HepG2 (cell line): ENCODE data around the gene NT5DC4. TPM values are rescaled to one million over a fixed set of nuclear protein-coding genes. Genes with fewer than 3 reads are reported as not detected.

Source experiments
- ATAC-seq: fragments of 200-7000 bp; cut with Tn5 transposase; 3 replicates; pipeline ENCODE4 v1.9.1; 2020; ENCODE audit warnings: mild to moderate bottlenecking, moderate library complexity
- BruUV-seq: library from RNA; stranded (reverse); fragments of 400-500 nt; replicated peaks from 2 replicates; lab custom pipeline; 2021; lab: Mats Ljungman, UMichigan
- CTCF ChIA-PET: fragments of 300-600 bp; formaldehyde crosslinking; extraction: SDS; loops from one replicate; lab custom pipeline; 2021; ENCODE audit warnings: low total read pairs, inconsistent platforms, low intra/inter-chr PET ratio; lab: Yijun Ruan, JAX
- POLR2A ChIA-PET: fragments of 350-600 bp; sonication (Branson Sonifier 250); formaldehyde crosslinking; loops from one replicate; lab custom pipeline; 2020; ENCODE audit warnings: antibody characterized with exemption, inconsistent platforms; lab: Yijun Ruan, JAX
- DNase-seq: peaks from one replicate; pipeline ENCODE4 v3.0.0-alpha.2; 2015; ENCODE audit warnings: low spot score
- FAIRE-seq: peaks from 3 replicates; lab custom pipeline; 2011; peaks lifted over from hg19 to GRCh38; lab: Jason Lieb, UNC
- H2AFZ ChIP-seq: one replicate; pipeline ENCODE4 v1.6.1; 2011; ENCODE audit warnings: low read length, inconsistent platforms
- H3K27ac ChIP-seq: fragments of 300-600 bp; 3 replicates; pipeline ENCODE4 v1.8.0; 2011; ENCODE audit warnings: mixed run types, mild to moderate bottlenecking, mixed read lengths, low read length, inconsistent platforms; ENCODE audit not compliant: insufficient read depth; ENCODE audit errors: extremely low read length
- H3K27me3 ChIP-seq, 2 experiments: fragments of 200-600 bp in 1 of 2; 2 replicates in 1 of 2; 3 replicates in 1 of 2; pipeline versions ENCODE4 v1.6.0 to v1.8.0; 2011; ENCODE audit warnings: low read length in 2 of 2, mild to moderate bottlenecking in 2 of 2, moderate library complexity in 2 of 2, inconsistent platforms in 1 of 2; ENCODE audit not compliant: insufficient read depth in 2 of 2, control insufficient read depth in 1 of 2
- H3K36me3 ChIP-seq, 2 experiments: fragments of 200-600 bp in 1 of 2; replicated peaks in 1 of 2; 2 replicates in 1 of 2; 3 replicates in 1 of 2; pipeline versions ENCODE4 v1.5.1 to v1.8.0; 2011; ENCODE audit warnings: low read length in 2 of 2, inconsistent platforms in 1 of 2; ENCODE audit not compliant: insufficient read depth in 2 of 2, control insufficient read depth in 1 of 2
- H3K4me1 ChIP-seq: 2 replicates; pipeline ENCODE4 v1.5.1; 2012; ENCODE audit warnings: low read length, inconsistent platforms; ENCODE audit not compliant: insufficient read depth
- H3K4me2 ChIP-seq: 2 replicates; pipeline ENCODE4 v1.6.0; 2011; ENCODE audit warnings: low read depth, low read length, inconsistent platforms
- H3K4me3 ChIP-seq, 3 experiments: fragments of 200-600 bp in 1 of 3; sonication (generic), shearing (Covaris generic) in 1 of 3; replicated peaks in 1 of 3; 2 replicates each; pipeline ENCODE4 v1.5.1; 2011 to 2016; ENCODE audit warnings: low read length in 3 of 3, inconsistent platforms in 2 of 3, low read depth in 2 of 3, mild to moderate bottlenecking in 2 of 3, control low read depth in 1 of 3, mixed read lengths in 1 of 3; ENCODE audit not compliant: insufficient read depth in 1 of 3
- H3K79me2 ChIP-seq: one replicate; pipeline ENCODE4 v1.6.1; 2011; ENCODE audit warnings: low read length, inconsistent platforms; ENCODE audit not compliant: insufficient read depth
- H3K9ac ChIP-seq: 2 replicates; pipeline ENCODE4 v1.6.0; 2011; ENCODE audit warnings: mild to moderate bottlenecking, low read depth, low read length, inconsistent platforms; ENCODE audit not compliant: insufficient read depth
- H3K9me3 ChIP-seq: 2 replicates; pipeline ENCODE4 v1.5.1; 2012; ENCODE audit warnings: mild to moderate bottlenecking, low read length
- H4K20me1 ChIP-seq: 2 replicates; pipeline ENCODE4 v1.6.0; 2011; ENCODE audit warnings: inconsistent platforms, mild to moderate bottlenecking, low read length, moderate library complexity; ENCODE audit not compliant: insufficient read depth
- FOXJ3 ChIP-seq: sonication (generic); formaldehyde crosslinking; IDR thresholded peaks from 2 replicates; pipeline ENCODE4 v1.4.0; 2020; ENCODE audit warnings: missing genetic modification reagents, mild to moderate bottlenecking, borderline replicate concordance
- HNRNPK ChIP-seq: fragments of 200-400 bp; formaldehyde crosslinking; IDR thresholded peaks from 2 replicates; pipeline ENCODE4 v1.6.1; 2018; ENCODE audit warnings: low read length, low read depth, moderate library complexity, mild to moderate bottlenecking; ENCODE audit not compliant: poor library complexity, severe bottlenecking
- MAFK ChIP-seq, 2 experiments: IDR thresholded peaks in 1 of 2; conservative IDR thresholded peaks in 1 of 2; 2 replicates each; pipeline ENCODE4 v1.6.1; 2011; ENCODE audit warnings: improper control_type of control experiment in 2 of 2, low read length in 2 of 2
- SNAPC2 ChIP-seq: sonication (generic); formaldehyde crosslinking; IDR thresholded peaks from 2 replicates; pipeline ENCODE4 v1.8.1; 2022; ENCODE audit warnings: mild to moderate bottlenecking, missing genetic modification reagents
- SNAPC5 ChIP-seq: sonication (generic); formaldehyde crosslinking; IDR thresholded peaks from 2 replicates; pipeline ENCODE4 v1.8.1; 2023; ENCODE audit warnings: mild to moderate bottlenecking, missing genetic modification reagents, borderline replicate concordance
- TMF1 ChIP-seq: sonication (generic); formaldehyde crosslinking; IDR thresholded peaks from 2 replicates; pipeline ENCODE4 v1.8.1; 2022; ENCODE audit warnings: low read depth, missing genetic modification reagents
- XBP1 ChIP-seq: sonication (generic); formaldehyde crosslinking; IDR thresholded peaks from 2 replicates; pipeline ENCODE4 v1.5.0; 2020; ENCODE audit warnings: missing genetic modification reagents
- ZBTB20 ChIP-seq: sonication (generic); formaldehyde crosslinking; IDR thresholded peaks from 2 replicates; pipeline ENCODE4 v1.8.1; 2023; ENCODE audit warnings: missing genetic modification reagents, low read depth, mild to moderate bottlenecking, borderline replicate concordance
- ZNF20 ChIP-seq: sonication (generic); formaldehyde crosslinking; IDR thresholded peaks from 2 replicates; pipeline ENCODE4 v1.4.0; 2020; ENCODE audit warnings: mild to moderate bottlenecking, moderate library complexity, missing genetic modification reagents
- ZNF224 ChIP-seq: sonication (generic); formaldehyde crosslinking; IDR thresholded peaks from 2 replicates; pipeline ENCODE4 v1.5.0; 2020; ENCODE audit warnings: mild to moderate bottlenecking, missing genetic modification reagents
- ZNF572 ChIP-seq: sonication (generic); formaldehyde crosslinking; IDR thresholded peaks from 2 replicates; pipeline ENCODE4 v1.5.1; 2020; ENCODE audit warnings: mild to moderate bottlenecking, missing genetic modification reagents
- ZNF747 ChIP-seq: sonication (generic); formaldehyde crosslinking; IDR thresholded peaks from 2 replicates; pipeline ENCODE4 v1.8.1; 2023; ENCODE audit warnings: missing genetic modification reagents, mild to moderate bottlenecking, borderline replicate concordance
- ZNF780A ChIP-seq: sonication (generic); formaldehyde crosslinking; IDR thresholded peaks from 2 replicates; pipeline ENCODE4 v1.8.0; 2022; ENCODE audit warnings: mild to moderate bottlenecking, missing genetic modification reagents, moderate library complexity
- WGBS: methylation state at CpG from one replicate; pipeline ENCODE4 v1.1.6; 2017; ENCODE audit warnings: low lambda C conversion rate; 5-methylcytosine and 5-hydroxymethylcytosine counted together
- in situ Hi-C: cut with HindIII; loops from 2 replicates; pipeline ENCODE4 v1.10.0; 2017; ENCODE audit warnings: low pct_unique_long_range_greater_than_20kb; ENCODE audit not compliant: extremely low pct_ligation_motif_present
- intact Hi-C: fragments of 100-400 bp; cut with micrococcal nuclease; formaldehyde crosslinking; loops from one replicate; pipeline ENCODE4 v1.10.0; 2022; ENCODE audit not compliant: unreplicated experiment
- polyA plus RNA-seq, 8 experiments: library from polyadenylated mRNA; depleted of rRNA in 3 of 8; stranded (reverse) in 7 of 8; unstranded in 1 of 8; fragments of >200 nt; fragmentation: Illumina TruSeq in 4 of 8; extraction: Trizol in 4 of 8; gene quantifications; 2 replicates each; pipeline versions ENCODE4 v1.2.1 to v1.2.3, GENCODE V29; 2011 to 2016; ENCODE audit warnings: low read depth in 4 of 8, missing spikeins in 1 of 8, mixed read lengths in 1 of 8; ENCODE audit not compliant: insufficient read depth in 1 of 8
- total RNA-seq, 5 experiments: library from RNA; depleted of rRNA; stranded (reverse); fragments of >200 nt; fragmentation: Illumina TruSeq; extraction: Trizol; gene quantifications; 2 replicates each; pipeline ENCODE4 v1.2.3, GENCODE V29; 2016; ENCODE audit warnings: low read depth in 1 of 5

NT5DC4 gene
- total and polyA plus RNA-seq, 2 of the 13 experiments (the other 11 are each of a cell fraction or from before 2014, with no cell fraction given): 0.04 to 4.2 TPM

GRCh38 chr2:112737542-112738232 lies 16.9 kb downstream of the NT5DC4 start (continued):
- TF ChIP-seq FOXJ3 (CRISPR knock-in tag) (no peak), HNRNPK (no peak), ZNF572 (no peak)

- WGBS: 94% methylated on average over 7 of the region's 7 CpGs
- no peak for FAIRE-seq
- no peak overlapping the region for H3K4me2 ChIP-seq
- BruUV-seq: no TSS peak
- H3K4me1 ChIP-seq: peaks cover 13% of the 10 kb centered on the region
- CTCF ChIA-PET: no interaction called here
- TF ChIP-seq TMF1 (CRISPR knock-in tag) (no peak), SNAPC2 (CRISPR knock-in tag) (no peak), ZNF780A (CRISPR knock-in tag) (no peak), MAFK (conservative IDR thresholded peaks at IDR 0.05 in 1 of 2, IDR thresholded peaks at IDR 0.05 in 1 of 2; ENCODE audit: low read length in 2 of 2) (no peak), ZBTB20 (CRISPR knock-in tag) (no peak), SNAPC5 (CRISPR knock-in tag) (no peak), ZNF20 (CRISPR knock-in tag) (no peak), XBP1 (CRISPR knock-in tag) (no peak), ZNF747 (CRISPR knock-in tag) (no peak), ZNF224 (no peak)
- in situ Hi-C loops: no loop called here
- no peak overlapping the region for H3K9ac ChIP-seq
- no peak overlapping the region for H3K4me3 ChIP-seq
- intact Hi-C loops: no loop called here
- DNase-seq: no peak
- H4K20me1 ChIP-seq: no peaks in the 10 kb centered on the region
- H3K27me3 ChIP-seq: no peaks in the 10 kb centered on the region
- H2AFZ ChIP-seq: no peak overlapping the region
- POLR2A ChIA-PET: interaction anchor here (1.1 kb wide), 1 partner anchor 14 kb away, joined by 4 read pairs; no protein-coding TSS in a partner anchor
- ATAC-seq: no peak
- H3K9me3 ChIP-seq: no peaks in the 10 kb centered on the region
- peaks cover 13 to 64% of the 10 kb centered on the region in 2 experiments for H3K36me3 ChIP-seq
- H3K27ac ChIP-seq: no peak overlapping the region
- no peaks in the 10 kb centered on the region for H3K79me2 ChIP-seq
These were observed 19.7 kb downstream of the NT5DC4 start for GRCh38 chr2:112740527-112740926.
